CD4-positive, CD25-positive, alpha-beta regulatory T cell (primary cell): Measurements from ENCODE around the gene CDH13. TPM values are rescaled to one million over a fixed set of nuclear protein-coding genes. Genes with fewer than 3 reads are reported as not detected.

Experiments used
- ATAC-seq, 2 donors: fragments of 150-1000 bp; cut with Tn5 transposase; one replicate each; pipeline ENCODE4 v1.10.0; 2021; ENCODE audit warnings: low read depth in 2 of 2, moderate number of reproducible peaks in 2 of 2, moderate library complexity in 1 of 2
- DNase-seq, 3 donors: peaks; one replicate each; pipeline versions ENCODE4 v3.0.0 to v3.0.0-alpha.2; 2012 to 2022; ENCODE audit warnings: mixed read lengths in 1 of 3
- H3K27ac ChIP-seq: one replicate; pipeline ENCODE4 v1.7.0; 2013; ENCODE audit warnings: mild to moderate bottlenecking, low read length; ENCODE audit not compliant: insufficient read depth, poor library complexity, severe bottlenecking
- H3K27me3 ChIP-seq: one replicate; pipeline ENCODE4 v1.7.0; 2013; ENCODE audit warnings: low read length; ENCODE audit not compliant: control insufficient read depth, insufficient read depth
- H3K36me3 ChIP-seq: one replicate; pipeline ENCODE4 v1.7.0; 2013; ENCODE audit warnings: mild to moderate bottlenecking, low read length, moderate library complexity; ENCODE audit not compliant: control insufficient read depth, insufficient read depth
- H3K4me1 ChIP-seq: 2 replicates; pipeline ENCODE4 v1.7.0; 2013; ENCODE audit warnings: mild to moderate bottlenecking, low read length; ENCODE audit not compliant: insufficient read depth, control insufficient read depth, poor library complexity, severe bottlenecking
- H3K4me3 ChIP-seq: one replicate; pipeline ENCODE4 v1.7.0; 2013; ENCODE audit warnings: low read depth, mild to moderate bottlenecking, low read length, moderate library complexity
- H3K9me3 ChIP-seq, 2 experiments: 1 replicate in 1 of 2; 2 replicates in 1 of 2; pipeline ENCODE4 v1.7.0; 2013; ENCODE audit warnings: low read length in 2 of 2, mild to moderate bottlenecking in 1 of 2, moderate library complexity in 1 of 2; ENCODE audit not compliant: control insufficient read depth in 2 of 2
- H3K27ac Mint-ChIP-seq, 3 donors: one replicate each; pipeline ENCODE4 v1.8.0; 2020 to 2022; ENCODE audit warnings: mild to moderate bottlenecking in 3 of 3, mixed read lengths in 3 of 3, moderate library complexity in 2 of 3
- H3K27me3 Mint-ChIP-seq: one replicate; pipeline ENCODE4 v1.8.0; 2022; ENCODE audit warnings: mild to moderate bottlenecking, mixed read lengths
- H3K36me3 Mint-ChIP-seq: one replicate; pipeline ENCODE4 v1.8.0; 2020; ENCODE audit warnings: mixed read lengths
- H3K4me1 Mint-ChIP-seq, 4 donors: one replicate each; pipeline ENCODE4 v1.8.0; 2020 to 2022; ENCODE audit warnings: mixed read lengths in 4 of 4, mild to moderate bottlenecking in 1 of 4
- H3K4me3 Mint-ChIP-seq, 4 donors: one replicate each; pipeline ENCODE4 v1.8.0; 2020 to 2022; ENCODE audit warnings: mild to moderate bottlenecking in 4 of 4, mixed read lengths in 4 of 4, moderate library complexity in 3 of 4
- H3K9me3 Mint-ChIP-seq, 7 donors: one replicate each; pipeline ENCODE4 v1.8.0; 2020 to 2022; ENCODE audit warnings: mixed read lengths in 7 of 7, mild to moderate bottlenecking in 3 of 7, moderate library complexity in 2 of 7
- polyA plus RNA-seq, 4 donors: library from polyadenylated mRNA; unstranded; fragments of 300-500 nt; fragmentation: Illumina TruSeq; gene quantifications; one replicate each; pipeline ENCODE4 v1.2.3, GENCODE V29; 2021
- total RNA-seq: library from RNA; stranded (reverse); gene quantifications from one replicate; pipeline ENCODE4 v1.2.3, GENCODE V29; 2022

Gene CDH13
- total and polyA plus RNA-seq, 5 donors from 2014 or later, result not detected

GRCh38 chr16:83353241-83353640 is 726.5 kb downstream of the CDH13 start:
- peaks cover 0 to 2% (median 0%) of the 10 kb centered on the region in 7 donors for H3K9me3 Mint-ChIP-seq

GRCh38 chr16:83354015-83354414 is 727.2 kb downstream of the CDH13 start:
- DNase-seq (no peak), ATAC-seq (no peak)
- no peaks in the 10 kb centered on the region for H3K4me1 ChIP-seq
- no peaks in the 10 kb centered on the region for H3K36me3 Mint-ChIP-seq
- H3K9me3 ChIP-seq, result no peaks in the 10 kb centered on the region
- no peaks in the 10 kb centered on the region for H3K27me3 ChIP-seq
- no peaks in the 10 kb centered on the region for H3K36me3 ChIP-seq
- H3K9me3 Mint-ChIP-seq, result peaks cover 0 to 2% (median 0%) of the 10 kb centered on the region in 7 donors
- no peaks in the 10 kb centered on the region for H3K4me1 Mint-ChIP-seq
- H3K4me3 ChIP-seq, result no peak overlapping the region
- H3K27ac ChIP-seq, result no peak overlapping the region
- H3K27ac Mint-ChIP-seq, result no peak overlapping the region
- no peaks in the 10 kb centered on the region for H3K27me3 Mint-ChIP-seq
- H3K4me3 Mint-ChIP-seq, result no peak overlapping the region

More at GRCh38 chr16:83353241-83353640, 726.5 kb downstream of the CDH13 start:
- H3K4me3 ChIP-seq, result no peak overlapping the region
- H3K4me1 Mint-ChIP-seq, result no peaks in the 10 kb centered on the region
- no peaks in the 10 kb centered on the region for H3K4me1 ChIP-seq
- no peak overlapping the region for H3K27ac ChIP-seq
- H3K27ac Mint-ChIP-seq, result peak overlapping the region in 1 of 3 donors; percentile 23
- H3K4me3 Mint-ChIP-seq, result no peak overlapping the region
- ATAC-seq, result no peak
- H3K36me3 Mint-ChIP-seq, result no peaks in the 10 kb centered on the region
- no peaks in the 10 kb centered on the region for H3K27me3 Mint-ChIP-seq
- no peaks in the 10 kb centered on the region for H3K9me3 ChIP-seq
- no peaks in the 10 kb centered on the region for H3K27me3 ChIP-seq
- H3K36me3 ChIP-seq, result no peaks in the 10 kb centered on the region
- no peak for DNase-seq

- Histone ChIP-seq H3K4me1 (no peaks in the 10 kb centered on the region), H3K36me3 (no peaks in the 10 kb centered on the region), H3K9me3 (no peaks in the 10 kb centered on the region), H3K4me3 (no peak overlapping the region), H3K27ac (no peak overlapping the region), H3K27me3 (no peaks in the 10 kb centered on the region)
- no peak for DNase-seq
- no peaks in the 10 kb centered on the region for H3K36me3 Mint-ChIP-seq
- H3K9me3 Mint-ChIP-seq, result peaks cover 0 to 3% (median 0%) of the 10 kb centered on the region in 7 donors
- H3K4me1 Mint-ChIP-seq, result no peaks in the 10 kb centered on the region
- no peak overlapping the region for H3K27ac Mint-ChIP-seq
- ATAC-seq, result no peak
- no peak overlapping the region for H3K4me3 Mint-ChIP-seq
- no peaks in the 10 kb centered on the region for H3K27me3 Mint-ChIP-seq
Measured at GRCh38 chr16:83355570-83356218, 728.9 kb downstream of the CDH13 start.

GRCh38 chr16:83356266-83356665 is 729.5 kb downstream of the CDH13 start:
- Mint-ChIP-seq H3K9me3 (peaks cover 0 to 3% (median 0%) of the 10 kb centered on the region in 7 donors), H3K36me3 (no peaks in the 10 kb centered on the region), H3K27ac (no peak overlapping the region), H3K4me1 (no peaks in the 10 kb centered on the region), H3K27me3 (no peaks in the 10 kb centered on the region), H3K4me3 (no peak overlapping the region)
- Histone ChIP-seq H3K27ac (no peak overlapping the region), H3K27me3 (no peaks in the 10 kb centered on the region), H3K4me3 (no peak overlapping the region), H3K4me1 (no peaks in the 10 kb centered on the region), H3K36me3 (no peaks in the 10 kb centered on the region), H3K9me3 (no peaks in the 10 kb centered on the region)
- DNase-seq (peak in 1 of 3 donors; percentile 33), ATAC-seq (no peak)

DNA sequence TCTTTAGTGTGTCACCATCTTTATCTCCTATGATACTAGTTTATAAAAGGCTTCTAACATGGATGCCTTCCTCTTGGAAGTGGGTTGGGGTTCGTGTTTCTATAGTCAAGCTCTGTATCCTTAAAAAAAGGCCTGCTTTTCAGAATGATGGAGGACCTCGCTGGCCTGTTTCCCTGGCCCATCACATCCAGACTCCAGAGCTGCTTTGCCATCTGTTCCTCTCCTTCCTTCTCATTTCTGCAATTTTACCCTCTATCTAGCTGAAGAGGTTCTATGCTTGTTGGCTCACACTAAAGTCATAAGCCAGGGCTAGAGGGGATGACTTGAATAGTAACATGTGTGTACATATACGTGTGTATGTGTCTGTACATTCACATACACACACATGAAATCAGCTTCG is 730.2 kb downstream of the CDH13 start:
- Mint-ChIP-seq H3K4me3 (no peak overlapping the region), H3K27me3 (no peaks in the 10 kb centered on the region), H3K9me3 (peaks cover 0 to 3% (median 0%) of the 10 kb centered on the region in 7 donors), H3K4me1 (no peaks in the 10 kb centered on the region), H3K27ac (no peak overlapping the region), H3K36me3 (no peaks in the 10 kb centered on the region)
- Histone ChIP-seq H3K9me3 (no peaks in the 10 kb centered on the region), H3K4me1 (no peaks in the 10 kb centered on the region), H3K27me3 (no peaks in the 10 kb centered on the region), H3K27ac (no peak overlapping the region), H3K4me3 (no peak overlapping the region), H3K36me3 (no peaks in the 10 kb centered on the region)
- ATAC-seq, result no peak
- no peak for DNase-seq

DNA sequence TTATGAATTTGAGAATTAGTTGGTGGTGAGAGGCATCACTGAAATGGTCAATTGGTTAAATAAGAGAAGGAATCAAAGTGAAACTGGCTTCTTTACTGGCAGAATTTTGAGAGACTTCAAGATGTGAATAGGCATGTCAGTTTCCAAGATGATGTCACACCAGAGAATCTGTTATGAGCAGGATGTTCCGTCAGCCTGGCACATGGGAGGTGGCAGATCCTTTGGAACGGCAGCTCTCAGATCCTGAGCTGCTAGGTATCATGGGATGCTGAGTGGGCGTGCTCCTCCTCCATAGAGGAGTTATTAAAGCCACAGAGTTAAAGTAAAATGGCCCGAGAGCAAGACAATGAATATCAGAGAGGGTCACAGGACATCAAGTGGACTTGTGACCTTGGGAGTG is 736.8 kb downstream of the CDH13 start:
- Histone ChIP-seq H3K27me3 (no peaks in the 10 kb centered on the region), H3K36me3 (no peaks in the 10 kb centered on the region), H3K4me3 (no peak overlapping the region), H3K27ac (no peak overlapping the region), H3K4me1 (no peaks in the 10 kb centered on the region), H3K9me3 (no peaks in the 10 kb centered on the region)
- H3K9me3 Mint-ChIP-seq, result peaks cover 0 to 5% (median 2%) of the 10 kb centered on the region in 7 donors
- no peak overlapping the region for H3K27ac Mint-ChIP-seq
- H3K36me3 Mint-ChIP-seq, result no peaks in the 10 kb centered on the region
- DNase-seq, result no peak
- no peaks in the 10 kb centered on the region for H3K27me3 Mint-ChIP-seq
- ATAC-seq, result no peak
- no peaks in the 10 kb centered on the region for H3K4me1 Mint-ChIP-seq
- no peak overlapping the region for H3K4me3 Mint-ChIP-seq

DNA sequence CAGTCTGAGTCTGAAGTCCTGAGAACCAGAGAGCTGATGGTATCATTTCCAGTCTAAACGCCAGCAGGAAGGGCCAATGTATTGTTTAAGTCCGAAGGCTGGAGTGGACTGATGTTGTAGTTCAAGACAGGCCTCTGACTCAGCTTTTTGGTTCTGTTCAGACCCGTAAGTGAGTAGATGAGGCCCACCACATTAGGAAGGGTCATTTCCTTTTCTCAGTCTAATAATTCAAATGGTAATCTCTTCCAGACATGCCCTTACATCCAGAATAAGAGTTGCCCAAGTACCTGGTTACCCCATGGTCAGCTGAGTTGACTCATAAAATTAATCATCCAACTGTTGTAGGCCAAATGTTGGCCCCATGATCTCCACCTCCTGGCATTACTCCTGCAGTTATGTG is 738.4 kb downstream of the CDH13 start:
- Mint-ChIP-seq H3K4me1 (no peaks in the 10 kb centered on the region), H3K27ac (no peak overlapping the region), H3K9me3 (peaks cover 0 to 11% (median 1%) of the 10 kb centered on the region in 7 donors), H3K36me3 (no peaks in the 10 kb centered on the region), H3K27me3 (no peaks in the 10 kb centered on the region), H3K4me3 (no peak overlapping the region)
- H3K9me3 ChIP-seq, result no peaks in the 10 kb centered on the region
- DNase-seq (no peak), ATAC-seq (no peak)
- H3K36me3 ChIP-seq, result no peaks in the 10 kb centered on the region
- no peak overlapping the region for H3K27ac ChIP-seq
- H3K4me3 ChIP-seq, result no peak overlapping the region
- H3K27me3 ChIP-seq, result no peaks in the 10 kb centered on the region
- no peaks in the 10 kb centered on the region for H3K4me1 ChIP-seq

DNA sequence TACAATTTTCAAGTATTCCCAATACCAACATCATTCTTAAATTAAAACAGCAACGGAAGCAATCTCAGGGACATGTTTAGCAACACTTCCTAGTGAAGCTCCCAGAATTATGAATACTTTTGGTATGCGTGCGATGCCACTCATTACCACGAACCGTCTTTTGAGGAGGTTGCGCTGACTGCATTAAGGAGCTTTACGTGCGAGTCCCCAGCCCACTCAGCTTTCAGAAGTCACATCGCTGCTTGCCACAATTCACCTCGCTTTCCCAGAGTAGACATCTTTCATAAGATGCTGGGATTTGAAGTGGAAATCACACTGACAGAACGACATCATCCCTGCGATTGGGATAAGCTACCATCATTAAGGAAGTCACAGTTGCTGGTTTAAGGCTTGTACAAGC is 739.5 kb downstream of the CDH13 start:
- Mint-ChIP-seq H3K27me3 (no peaks in the 10 kb centered on the region), H3K36me3 (no peaks in the 10 kb centered on the region), H3K27ac (no peak overlapping the region), H3K4me3 (no peak overlapping the region), H3K9me3 (peaks cover 0 to 11% (median 3%) of the 10 kb centered on the region in 7 donors), H3K4me1 (no peaks in the 10 kb centered on the region)
- Histone ChIP-seq H3K4me3 (no peak overlapping the region), H3K27ac (no peak overlapping the region), H3K9me3 (no peaks in the 10 kb centered on the region), H3K4me1 (no peaks in the 10 kb centered on the region), H3K36me3 (no peaks in the 10 kb centered on the region), H3K27me3 (no peaks in the 10 kb centered on the region)
- ATAC-seq (no peak), DNase-seq (no peak)
